Esophagus muscularis mucosa (tissue), 2 donors: ENCODE results near the gene SNRPB2.

ENCODE experiments used
- POLR2A ChIP-seq: fragments of 450-650 bp; IDR thresholded peaks from one replicate; pipeline ENCODE4 v1.6.1; 2017; ENCODE audit warnings: antibody characterized with exemption, moderate library complexity, mild to moderate bottlenecking, low read depth
- POLR2AphosphoS5 ChIP-seq, 2 donors: sonication (generic); formaldehyde crosslinking; IDR thresholded peaks; one replicate each; pipeline ENCODE4 v1.6.1; 2017; ENCODE audit warnings: antibody characterized with exemption in 2 of 2

DNA sequence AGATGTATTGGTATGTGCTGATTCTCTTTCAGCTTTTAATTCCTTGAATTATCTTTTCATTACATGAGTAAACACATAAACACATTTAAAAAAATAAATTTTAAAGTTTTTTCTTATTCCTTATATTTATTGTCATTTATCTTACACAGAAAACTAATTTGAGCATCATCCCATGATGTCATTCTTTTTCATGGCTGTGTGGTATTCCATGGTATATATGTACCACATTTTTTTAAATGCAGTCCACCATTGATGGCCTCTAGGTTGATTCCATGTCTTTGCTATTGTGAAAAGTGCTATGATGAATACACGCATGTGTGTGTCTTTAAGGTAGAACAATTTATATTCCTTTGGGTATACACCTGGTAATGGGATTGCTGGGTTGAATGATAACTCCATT lies 51.7 kb downstream of the SNRPB2 start:
- TF ChIP-seq POLR2A (no peak), POLR2AphosphoS5 (IDR thresholded peaks at IDR 0.05) (no peak)
